ENCODE data around the gene HDDC3.

DNA sequence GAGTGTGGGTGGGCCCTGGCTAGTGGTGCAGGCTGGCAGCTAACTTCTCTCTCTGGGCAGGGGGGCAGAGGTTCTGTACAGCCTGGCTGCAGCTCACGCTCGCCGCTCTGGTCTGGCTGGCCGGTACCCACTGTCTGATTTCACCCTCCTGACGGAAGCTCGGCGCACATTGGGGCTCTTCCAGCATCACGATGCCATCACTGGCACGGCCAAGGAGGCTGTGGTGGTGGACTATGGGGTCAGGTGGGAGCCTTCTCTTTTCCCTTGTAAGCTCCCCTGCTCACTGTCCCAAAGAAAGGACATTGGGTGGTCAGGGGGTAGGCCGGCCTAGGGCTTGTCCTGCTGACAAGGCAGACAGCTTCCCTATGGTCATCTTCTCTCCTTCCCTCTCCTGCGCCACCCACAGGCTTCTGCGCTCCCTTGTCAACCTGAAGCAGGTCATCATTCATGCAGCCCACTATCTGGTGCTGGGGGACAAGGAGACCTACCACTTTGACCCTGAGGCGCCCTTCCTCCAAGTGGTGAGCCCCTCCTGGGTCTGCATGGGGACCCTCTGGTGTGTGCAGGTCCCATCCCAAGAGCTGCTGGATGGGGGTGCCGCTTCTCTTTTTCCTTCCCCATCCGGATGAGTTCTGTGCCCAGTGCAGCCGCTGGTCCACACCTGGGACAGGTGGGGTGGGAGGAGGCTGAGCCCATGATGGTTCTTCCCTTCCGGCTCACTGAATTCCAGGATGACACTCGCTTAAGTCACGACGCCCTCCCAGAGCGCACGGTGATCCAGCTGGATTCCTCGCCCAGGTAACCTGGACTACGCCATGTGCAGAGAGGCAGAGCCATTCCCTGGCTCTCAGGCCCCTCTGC, 21.7 kb downstream of the HDDC3 start:
- TF ChIP-seq, protein P1, sequence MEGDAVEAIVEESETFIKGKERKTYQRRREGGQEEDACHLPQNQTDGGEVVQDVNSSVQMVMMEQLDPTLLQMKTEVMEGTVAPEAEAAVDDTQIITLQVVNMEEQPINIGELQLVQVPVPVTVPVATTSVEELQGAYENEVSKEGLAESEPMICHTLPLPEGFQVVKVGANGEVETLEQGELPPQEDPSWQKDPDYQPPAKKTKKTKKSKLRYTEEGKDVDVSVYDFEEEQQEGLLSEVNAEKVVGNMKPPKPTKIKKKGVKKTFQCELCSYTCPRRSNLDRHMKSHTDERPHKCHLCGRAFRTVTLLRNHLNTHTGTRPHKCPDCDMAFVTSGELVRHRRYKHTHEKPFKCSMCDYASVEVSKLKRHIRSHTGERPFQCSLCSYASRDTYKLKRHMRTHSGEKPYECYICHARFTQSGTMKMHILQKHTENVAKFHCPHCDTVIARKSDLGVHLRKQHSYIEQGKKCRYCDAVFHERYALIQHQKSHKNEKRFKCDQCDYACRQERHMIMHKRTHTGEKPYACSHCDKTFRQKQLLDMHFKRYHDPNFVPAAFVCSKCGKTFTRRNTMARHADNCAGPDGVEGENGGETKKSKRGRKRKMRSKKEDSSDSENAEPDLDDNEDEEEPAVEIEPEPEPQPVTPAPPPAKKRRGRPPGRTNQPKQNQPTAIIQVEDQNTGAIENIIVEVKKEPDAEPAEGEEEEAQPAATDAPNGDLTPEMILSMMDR (IDR thresholded peaks at IDR 0.05) = no peak
- TF ChIP-seq POLR2A (IDR thresholded peaks at IDR 0.05) = no peak

Measured in right lobe of liver (tissue), 4 donors.